ENCODE measurements around the gene PABPC3.

PABPC3 gene
- total RNA-seq, result 0 reads per million in 2 donors

GRCh38 chr13:25095851-25096453 lies at the start of gene PABPC3:
TSS of gene PABPC3 (plus strand) at chr13:25096136. CDS start at chr13:25096199, 63 bp downstream.
- no peak for DNase-seq

- no peak for DNase-seq
Observed at GRCh38 chr13:25046274-25046984, 49.5 kb upstream of the PABPC3 start.

GRCh38 chr13:25046985-25047511 lies 48.9 kb upstream of the PABPC3 start:
- no peak for DNase-seq

- no peak for DNase-seq
Observed at GRCh38 chr13:25051065-25051464, 44.9 kb upstream of the PABPC3 start.

- DNase-seq, result no peak
Observed at GRCh38 chr13:25059166-25059565, 36.8 kb upstream of the PABPC3 start.

GRCh38 chr13:25059958-25060357 lies 36.0 kb upstream of the PABPC3 start:
- DNase-seq, result no peak

GRCh38 chr13:25062479-25062878 lies 33.5 kb upstream of the PABPC3 start:
- DNase-seq, result no peak

- DNase-seq, result no peak
Observed at GRCh38 chr13:25064396-25064795, 31.5 kb upstream of the PABPC3 start.

- no peak for DNase-seq
Observed at GRCh38 chr13:25065974-25066770, 29.8 kb upstream of the PABPC3 start.

- DNase-seq, result no peak
Observed at GRCh38 chr13:25067064-25067463, 28.9 kb upstream of the PABPC3 start.

GRCh38 chr13:25068810-25069209 lies 27.1 kb upstream of the PABPC3 start:
- no peak for DNase-seq

GRCh38 chr13:25069236-25069635 lies 26.7 kb upstream of the PABPC3 start:
- DNase-seq, result no peak

GRCh38 chr13:25069911-25070310 lies 26.0 kb upstream of the PABPC3 start:
- DNase-seq, result no peak

- DNase-seq, result no peak
Observed at GRCh38 chr13:25080773-25081172, 15.2 kb upstream of the PABPC3 start.

- DNase-seq, result no peak
Observed at GRCh38 chr13:25084096-25084495, 11.8 kb upstream of the PABPC3 start.

GRCh38 chr13:25085125-25085742 lies 10.7 kb upstream of the PABPC3 start:
- no peak for DNase-seq

GRCh38 chr13:25088562-25089221 lies 7.2 kb upstream of the PABPC3 start:
- no peak for DNase-seq

GRCh38 chr13:25097426-25097825 lies 1.5 kb downstream of the PABPC3 start:
- no peak for DNase-seq

- no peak for DNase-seq
Observed at GRCh38 chr13:25103711-25104110, 7.8 kb downstream of the PABPC3 start.

GRCh38 chr13:25109341-25109740 lies 13.4 kb downstream of the PABPC3 start:
- DNase-seq, result no peak

- DNase-seq, result no peak
Observed at GRCh38 chr13:25110956-25111584, 15.1 kb downstream of the PABPC3 start.

- DNase-seq, result no peak
Observed at GRCh38 chr13:25111585-25111956, 15.6 kb downstream of the PABPC3 start.

Measured in activated gamma-delta T cell (primary cell).